Globus pallidus (tissue), 1 donor: ENCODE data around the gene GANAB.
"Not testable (repeated sequence)": the region's sequence is repeated elsewhere in the genome, so short reads cannot be mapped to it uniquely, and the experiment has no call there.

ENCODE experiments used
- DNase-seq: peaks from one replicate; pipeline ENCODE4 v3.0.0-alpha.2; 2015; ENCODE audit warnings: low spot score

The GANAB gene

GRCh38 chr11:62600367-62601121 is 45.9 kb downstream of the GANAB start:
- DNase-seq: no peak

GRCh38 chr11:62599901-62600300 is 46.5 kb downstream of the GANAB start:
- no peak for DNase-seq

- DNase-seq: peak; percentile 96
These were observed 47.2 kb downstream of the GANAB start for GRCh38 chr11:62599069-62599696.

GRCh38 chr11:62595124-62595523 is 51.3 kb downstream of the GANAB start:
- no peak for DNase-seq

- DNase-seq: peak; percentile 75
These were observed 52.9 kb downstream of the GANAB start for GRCh38 chr11:62593434-62594044.

GRCh38 chr11:62592989-62593421 is 53.4 kb downstream of the GANAB start:
- peak; percentile 90 for DNase-seq

GRCh38 chr11:62592146-62592815 is 54.1 kb downstream of the GANAB start:
- DNase-seq: no peak

GRCh38 chr11:62591448-62592145 is 54.8 kb downstream of the GANAB start, which contains the start of gene TUT1:
Gene TUT1 (minus strand): TSS chr11:62591523. CDS start chr11:62591485, 38 bp downstream.
- peak; percentile 99 for DNase-seq

GRCh38 chr11:62588966-62589637 is 57.3 kb downstream of the GANAB start:
- DNase-seq: no peak

- not testable (repeated sequence) for DNase-seq
These were observed 61.1 kb downstream of the GANAB start for GRCh38 chr11:62585356-62585755.

GRCh38 chr11:62581735-62582134 is 64.7 kb downstream of the GANAB start:
- DNase-seq: not testable (repeated sequence)

- no peak for DNase-seq
These were observed 65.3 kb downstream of the GANAB start for GRCh38 chr11:62580959-62581715.

GRCh38 chr11:62579252-62579651 is 67.2 kb downstream of the GANAB start:
- DNase-seq: no peak

GRCh38 chr11:62578541-62578940 is 67.9 kb downstream of the GANAB start:
- DNase-seq: no peak

- no peak for DNase-seq
These were observed 69.2 kb downstream of the GANAB start for GRCh38 chr11:62577046-62577714.

- DNase-seq: no peak
These were observed 70.6 kb downstream of the GANAB start for GRCh38 chr11:62575837-62576236.

GRCh38 chr11:62575156-62575555 is 71.3 kb downstream of the GANAB start:
- no peak for DNase-seq
